Tibial nerve (tissue), 4 donors: ENCODE measurements around the gene CRYBA2.

Experiments
- CTCF ChIP-seq, 5 experiments: fragments of 200-600 bp in 3 of 5; fragments of 450-650 bp in 2 of 5; sonication (generic) in 3 of 5; IDR thresholded peaks; one replicate each; pipeline ENCODE4 v1.5.1; 2016 to 2019; ENCODE audit warnings: antibody characterized with exemption in 5 of 5, mild to moderate bottlenecking in 3 of 5, moderate library complexity in 2 of 5
- EP300 ChIP-seq, 2 donors: sonication (generic); formaldehyde crosslinking; IDR thresholded peaks; one replicate each; pipeline ENCODE4 v1.6.1; 2017; ENCODE audit warnings: antibody characterized with exemption in 2 of 2, mild to moderate bottlenecking in 1 of 2
- POLR2A ChIP-seq, 2 donors: fragments of 450-650 bp; IDR thresholded peaks; one replicate each; pipeline ENCODE4 v1.6.1; 2017; ENCODE audit warnings: antibody characterized with exemption in 2 of 2, mild to moderate bottlenecking in 2 of 2, moderate library complexity in 2 of 2

DNA sequence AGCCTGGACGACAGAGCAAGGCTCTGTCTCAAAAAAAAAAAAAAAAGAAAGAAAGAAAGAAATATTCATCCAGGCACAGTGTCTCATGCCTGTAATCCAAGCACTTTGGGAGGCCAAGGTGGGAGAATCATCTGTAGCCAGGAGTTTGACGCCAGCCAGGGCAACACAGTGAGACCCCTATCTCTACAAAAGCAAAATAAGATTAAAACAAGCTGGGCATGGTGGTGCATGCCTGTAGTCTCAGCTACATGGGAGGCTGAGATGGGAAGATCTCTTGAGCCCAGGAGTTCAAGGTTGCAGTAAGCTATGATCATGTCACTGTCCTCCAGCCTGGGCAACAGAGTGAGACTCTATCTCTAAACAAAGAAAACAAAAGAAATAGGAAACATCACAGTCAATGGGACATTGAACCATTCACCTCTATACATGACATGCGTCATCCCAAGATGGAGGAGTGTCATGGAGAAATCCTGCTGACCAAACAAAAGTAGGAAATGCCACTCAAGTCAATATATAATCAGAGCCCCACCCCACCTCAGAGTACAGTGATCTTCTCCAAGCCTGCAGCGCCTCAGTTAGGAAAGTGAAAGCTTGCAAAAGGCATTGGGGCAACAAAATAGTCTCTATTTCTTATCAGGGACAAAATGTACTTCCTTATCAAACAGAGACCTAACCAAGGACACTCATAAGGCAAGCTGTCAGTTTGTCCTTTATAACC is 18.0 kb downstream of the CRYBA2 start:
- TF ChIP-seq CTCF (IDR thresholded peaks at IDR 0.05): no peak
- TF ChIP-seq POLR2A (IDR thresholded peaks at IDR 0.05): no peak
- no peak for TF ChIP-seq EP300 (IDR thresholded peaks at IDR 0.05)
